C1 segment of cervical spinal cord (tissue), 14 donors: Measurements from ENCODE around the gene CDH13.

Source experiments
- DNase-seq, 14 donors: peaks; one replicate each; lab custom pipeline; 2025; lab: John Stamatoyannopoulos, UW

Gene CDH13

DNA sequence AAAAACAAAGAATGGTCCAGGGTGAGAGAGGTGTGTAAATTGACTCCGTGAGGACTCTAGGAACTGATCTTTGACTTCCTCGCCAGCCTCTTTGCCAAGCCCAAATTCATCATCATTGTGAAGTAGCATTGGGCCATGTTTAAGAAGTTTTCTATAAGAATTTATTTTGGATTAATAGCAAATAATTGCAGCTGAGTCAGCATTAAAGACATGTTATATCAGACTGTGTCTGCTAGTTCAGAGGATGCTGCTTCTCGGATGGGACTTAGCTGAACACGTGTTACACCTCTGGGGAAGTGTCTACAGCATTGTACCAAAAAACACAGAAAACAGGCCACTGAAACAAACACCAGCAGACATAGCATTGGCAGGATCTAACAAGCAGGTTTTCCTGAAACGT, 366.6 kb downstream of the CDH13 start:
- no peak for DNase-seq

GRCh38 chr16:82993926-82994325, 367.2 kb downstream of the CDH13 start:
- DNase-seq = no peak

DNA sequence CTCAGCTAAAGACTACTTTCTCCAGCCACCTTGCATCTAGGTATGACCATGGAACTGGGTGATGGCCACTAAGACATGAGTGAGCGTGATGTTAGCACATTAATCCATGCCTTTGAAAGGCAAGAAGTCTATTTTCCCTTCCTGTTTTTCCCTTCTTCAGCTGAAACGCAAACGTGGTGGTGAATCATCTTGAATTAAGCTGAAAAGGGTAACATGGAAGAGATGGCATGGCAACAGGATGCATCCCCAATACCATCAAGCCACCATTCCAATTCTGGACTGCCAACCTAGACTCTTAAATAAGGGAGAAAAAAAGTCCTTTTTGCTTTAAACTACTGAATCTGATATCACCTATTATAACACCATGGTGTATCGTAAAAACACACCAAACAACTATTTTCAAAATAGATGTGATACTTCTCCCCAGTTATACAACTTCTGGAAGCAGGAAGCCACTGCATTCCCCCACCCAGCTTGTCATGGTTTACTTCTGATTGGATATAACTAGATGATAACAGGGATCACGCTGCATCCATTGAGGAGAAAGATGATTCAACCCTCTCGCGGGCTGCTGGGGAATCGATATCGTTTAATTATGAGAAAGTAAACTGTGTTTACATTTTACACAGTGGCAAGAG, 368.6 kb downstream of the CDH13 start:
- no peak for DNase-seq

DNA sequence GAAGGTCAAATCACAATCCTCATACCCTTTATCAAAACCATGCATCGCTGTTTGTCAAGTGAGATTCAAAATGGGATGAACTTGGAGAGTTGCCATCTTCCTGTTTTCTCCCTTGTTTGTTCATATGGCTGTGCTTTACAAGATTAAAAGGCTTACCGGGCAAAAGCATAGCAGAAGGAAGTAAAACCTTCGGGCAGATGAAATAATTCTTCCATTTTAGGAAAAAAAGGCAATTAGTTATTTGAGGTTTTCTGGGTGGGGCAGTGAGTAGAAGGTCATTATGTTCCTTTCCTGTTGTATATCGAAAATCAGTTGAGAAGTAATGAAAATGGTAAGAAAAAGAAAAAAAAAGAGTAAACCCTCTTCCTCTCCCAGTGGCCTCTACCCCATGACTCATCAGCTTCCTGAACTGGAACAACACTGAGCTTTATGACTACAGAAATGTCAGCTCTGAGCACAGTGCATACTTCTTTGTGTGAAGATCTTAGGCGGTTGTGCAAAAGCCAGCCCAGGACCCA, 369.2 kb downstream of the CDH13 start:
- DNase-seq = no peak

- DNase-seq = no peak
Measured at GRCh38 chr16:82996814-82997213, 370.0 kb downstream of the CDH13 start.

DNA sequence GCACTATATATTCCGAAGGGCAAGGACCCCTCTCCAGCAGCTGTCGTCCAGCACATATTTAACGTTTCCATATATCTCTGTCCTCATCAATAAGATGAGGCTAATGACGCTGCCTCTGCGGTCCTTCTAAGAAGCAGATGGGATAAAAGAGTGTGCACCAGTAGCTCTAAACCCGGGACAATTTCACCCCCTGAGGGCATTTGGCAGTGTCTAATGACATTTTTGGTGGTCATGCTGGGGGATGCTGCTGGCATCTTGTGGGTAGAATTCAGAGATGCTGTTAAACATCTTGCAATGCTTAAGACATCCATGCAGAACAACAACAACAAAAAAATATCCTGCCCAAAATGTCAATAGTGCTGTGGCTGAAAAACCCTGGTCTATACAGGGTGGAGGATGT, 372.9 kb downstream of the CDH13 start:
- no peak for DNase-seq

DNA sequence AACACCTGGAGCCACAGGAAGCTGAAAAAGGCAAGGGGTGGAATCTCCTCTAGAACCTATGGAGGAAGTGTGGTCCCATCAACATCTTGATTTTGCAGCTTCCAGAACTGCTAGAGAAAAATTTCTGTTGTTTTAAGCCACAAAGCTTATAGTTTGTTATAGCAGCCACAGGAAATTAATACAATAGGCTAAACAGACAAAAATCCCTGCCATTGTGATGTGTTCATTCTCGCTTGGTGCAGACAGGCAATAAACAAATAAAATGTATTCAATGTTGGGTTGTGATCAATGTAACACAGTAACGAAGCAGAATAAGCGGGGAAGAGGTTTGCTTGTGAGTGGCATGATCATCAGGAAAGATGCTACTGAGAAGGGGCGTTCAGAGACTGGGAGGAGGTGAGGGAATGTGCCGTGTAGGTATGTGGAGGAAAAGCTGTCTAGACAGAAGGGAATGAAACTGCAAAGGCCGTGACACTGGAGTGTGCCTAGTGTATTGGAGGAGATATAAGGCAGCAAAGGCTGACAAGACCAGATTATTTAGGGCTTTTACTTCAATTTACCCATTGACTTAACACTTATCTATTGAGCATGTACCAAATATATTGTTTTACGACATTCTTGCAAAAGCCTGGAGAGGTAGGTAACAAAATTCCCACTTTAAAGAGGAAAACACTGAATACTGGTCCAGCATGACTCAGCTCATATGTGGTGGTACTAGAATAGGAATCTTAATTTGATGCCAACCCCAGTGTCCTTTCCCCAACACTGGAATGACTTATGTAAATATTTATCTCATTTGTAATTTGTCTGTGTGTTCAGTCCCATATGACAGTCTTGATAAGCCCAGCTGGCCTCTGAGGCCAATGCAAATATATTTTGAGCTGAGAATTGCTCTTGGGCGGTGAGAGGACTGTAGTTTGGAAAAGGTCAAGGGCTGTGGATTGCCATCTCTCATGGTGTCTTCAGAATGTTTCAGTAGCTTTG, 375.9 kb downstream of the CDH13 start:
- no peak for DNase-seq

DNA sequence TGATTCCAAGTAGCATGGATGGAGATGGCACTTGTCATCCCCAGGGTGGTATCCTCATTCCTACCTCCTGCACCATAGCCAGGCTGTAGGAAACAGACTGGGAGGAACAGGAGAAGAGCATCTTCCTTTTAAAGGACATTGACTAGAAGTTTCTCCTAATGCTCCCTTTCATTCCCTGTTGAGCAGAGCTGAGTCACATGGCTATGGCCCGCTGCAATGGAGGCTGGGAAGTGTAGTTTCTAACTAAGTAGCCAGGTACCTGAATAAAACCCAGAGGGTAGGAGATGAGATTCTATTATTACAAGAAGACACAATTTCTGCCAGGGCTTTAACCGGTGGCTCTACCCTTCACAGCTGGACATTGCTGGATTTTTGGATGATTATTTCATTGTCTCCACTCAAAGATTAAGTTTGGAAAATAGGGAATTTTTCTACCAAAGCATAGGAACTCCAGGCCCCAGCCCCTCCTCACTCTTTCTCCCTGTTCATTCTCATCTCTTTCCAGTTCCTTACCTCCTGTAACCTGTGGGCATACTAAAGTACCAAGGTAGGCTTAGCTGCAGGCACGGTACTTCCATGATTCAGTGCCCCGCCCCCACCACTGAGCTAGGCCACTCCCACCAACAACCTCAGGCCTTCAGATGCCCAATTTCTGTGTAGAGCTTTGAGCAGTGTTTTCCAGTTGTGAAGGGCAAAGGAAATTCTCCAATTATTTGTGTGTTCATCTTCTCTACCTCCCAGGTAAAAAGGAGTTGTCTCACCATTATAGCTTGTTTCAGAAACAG, 378.3 kb downstream of the CDH13 start:
- DNase-seq = no peak

- DNase-seq = no peak
Measured at GRCh38 chr16:83005653-83006160, 378.9 kb downstream of the CDH13 start.

GRCh38 chr16:83010776-83011720, 384.3 kb downstream of the CDH13 start:
- DNase-seq = no peak

DNA sequence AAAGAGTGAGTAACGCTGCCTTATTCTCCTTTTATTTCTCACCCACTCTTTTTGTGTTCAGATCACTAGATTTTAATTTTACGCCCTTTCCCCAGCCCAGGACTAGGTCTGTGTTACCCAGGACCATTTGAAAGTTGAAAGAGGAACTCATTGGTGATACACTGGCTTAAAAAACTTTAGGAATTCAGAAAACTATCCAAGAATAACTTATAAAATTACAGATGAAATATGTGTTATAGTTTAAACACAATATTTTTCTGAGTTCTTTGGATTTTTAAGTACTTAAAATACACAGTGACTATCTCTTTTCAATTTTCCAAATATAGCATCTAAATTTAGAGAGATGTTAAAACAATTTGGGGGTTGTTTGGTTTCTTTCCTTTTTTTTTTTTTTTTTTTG, 385.2 kb downstream of the CDH13 start:
- DNase-seq = no peak

DNA sequence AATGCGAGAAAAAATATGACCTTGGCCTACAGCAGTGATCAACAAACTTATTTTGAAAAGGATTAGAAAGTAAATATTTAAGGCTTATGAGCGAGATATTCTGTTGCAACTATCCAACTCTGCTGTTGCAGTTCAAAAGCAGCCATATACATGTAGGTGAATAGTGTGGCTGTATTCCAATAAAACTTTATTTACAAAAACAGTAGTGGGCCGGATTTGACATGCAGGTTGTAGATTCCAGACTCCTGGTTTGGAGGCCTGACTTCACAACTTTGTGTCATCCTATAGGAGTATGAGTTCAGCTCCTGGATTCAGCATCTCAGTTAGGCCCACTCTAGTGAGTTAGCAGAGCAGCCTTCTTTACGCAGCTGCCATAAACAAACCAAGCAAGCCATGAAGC, 386.3 kb downstream of the CDH13 start:
- DNase-seq = no peak

- DNase-seq = no peak
Measured at GRCh38 chr16:83019963-83020362, 393.2 kb downstream of the CDH13 start.

GRCh38 chr16:83021045-83021444, 394.3 kb downstream of the CDH13 start:
- no peak for DNase-seq

GRCh38 chr16:83021746-83022145, 395.0 kb downstream of the CDH13 start:
- no peak for DNase-seq

- no peak for DNase-seq
Measured at GRCh38 chr16:83023011-83023410, 396.2 kb downstream of the CDH13 start.

- DNase-seq = no peak
Measured at GRCh38 chr16:83023640-83024039, 396.9 kb downstream of the CDH13 start.

- no peak for DNase-seq
Measured at GRCh38 chr16:83027973-83028372, 401.2 kb downstream of the CDH13 start.

DNA sequence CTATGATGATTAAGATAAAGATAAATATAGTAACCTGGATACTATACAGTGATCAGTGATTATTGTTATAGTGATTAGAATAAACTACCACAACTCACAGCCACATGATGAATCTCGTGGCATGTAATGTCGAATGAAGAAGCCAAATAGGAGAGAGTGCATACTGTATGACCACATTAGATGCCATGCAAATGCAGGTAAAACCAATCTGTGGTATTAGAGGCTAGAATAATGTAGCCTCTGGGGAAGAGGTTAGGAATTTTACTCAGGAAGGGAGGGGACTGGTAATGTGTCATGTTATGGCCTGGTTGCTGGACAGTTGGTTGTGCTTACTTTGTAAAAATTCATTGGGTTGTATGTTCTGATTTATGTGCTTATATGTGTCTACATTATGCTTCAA, 402.7 kb downstream of the CDH13 start:
- no peak for DNase-seq

GRCh38 chr16:83031524-83031923, 404.8 kb downstream of the CDH13 start:
- DNase-seq = no peak

DNA sequence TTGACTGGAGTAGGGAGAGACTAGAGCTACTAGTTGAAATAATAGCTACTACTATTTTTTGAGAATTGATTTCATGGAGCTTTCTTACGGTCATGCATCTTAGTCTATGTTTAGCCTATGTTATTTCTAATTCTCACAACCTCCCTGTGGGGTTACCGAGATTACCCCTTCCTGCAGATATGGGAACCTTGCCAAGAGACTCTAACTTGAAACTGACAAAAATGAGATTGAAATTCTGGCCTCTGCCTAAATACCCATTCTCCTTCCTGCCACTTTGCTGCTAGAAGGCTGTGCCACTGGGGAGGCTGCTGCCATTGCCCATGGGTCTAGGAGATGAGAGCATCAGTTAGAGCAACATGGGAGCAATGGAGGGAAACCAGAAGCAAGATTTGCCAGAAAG, 410.3 kb downstream of the CDH13 start:
- DNase-seq = no peak
